NB4 (cell line): ENCODE results near the gene RNFT1.

Experiments used
- CTCF ChIP-seq: IDR thresholded peaks from one replicate; pipeline ENCODE4 v1.5.1; 2012; ENCODE audit warnings: low read depth, low read length
- MAX ChIP-seq: IDR thresholded peaks from 2 replicates; pipeline ENCODE4 v1.6.1; 2011; ENCODE audit warnings: low read depth, low read length
- POLR2A ChIP-seq: IDR thresholded peaks from 2 replicates; pipeline ENCODE4 v1.6.1; 2011; ENCODE audit warnings: mild to moderate bottlenecking; ENCODE audit not compliant: insufficient read length; ENCODE audit errors: extremely low read depth

GRCh38 chr17:59941131-59941530 is 23.4 kb downstream of the RNFT1 start:
- TF ChIP-seq CTCF (no peak), POLR2A (no peak), MAX (no peak)
